Stimulated activated memory B cell treated with anti-CD40 and anti-IgM and Interleukin-4, amounts not matched to agents 10 μg/mL and 1 μg/mL and 100 μg/mL, for 72 hours (primary cell): ENCODE data around the gene SLC6A19.
A peak's percentile ranks its signal among the peaks of the same experiment; 100 is the strongest.

Experiments used
- ATAC-seq: fragments of 150-1000 bp; cut with Tn5 transposase; 2 replicates; pipeline ENCODE4 v1.10.0; 2021
- H3K27ac Mint-ChIP-seq: one replicate; pipeline ENCODE4 v1.8.0; 2022; ENCODE audit warnings: mild to moderate bottlenecking, mixed read lengths
- H3K27me3 Mint-ChIP-seq: one replicate; pipeline ENCODE4 v1.8.0; 2022; ENCODE audit warnings: mixed read lengths
- H3K36me3 Mint-ChIP-seq: one replicate; pipeline ENCODE4 v1.8.0; 2022; ENCODE audit warnings: mixed read lengths
- H3K4me1 Mint-ChIP-seq: one replicate; pipeline ENCODE4 v1.8.0; 2022; ENCODE audit warnings: mixed read lengths
- H3K4me3 Mint-ChIP-seq: one replicate; pipeline ENCODE4 v1.8.0; 2022; ENCODE audit warnings: mild to moderate bottlenecking, moderate library complexity, mixed read lengths
- H3K9me3 Mint-ChIP-seq: one replicate; pipeline ENCODE4 v1.8.0; 2022; ENCODE audit warnings: mixed read lengths

The SLC6A19 gene

DNA sequence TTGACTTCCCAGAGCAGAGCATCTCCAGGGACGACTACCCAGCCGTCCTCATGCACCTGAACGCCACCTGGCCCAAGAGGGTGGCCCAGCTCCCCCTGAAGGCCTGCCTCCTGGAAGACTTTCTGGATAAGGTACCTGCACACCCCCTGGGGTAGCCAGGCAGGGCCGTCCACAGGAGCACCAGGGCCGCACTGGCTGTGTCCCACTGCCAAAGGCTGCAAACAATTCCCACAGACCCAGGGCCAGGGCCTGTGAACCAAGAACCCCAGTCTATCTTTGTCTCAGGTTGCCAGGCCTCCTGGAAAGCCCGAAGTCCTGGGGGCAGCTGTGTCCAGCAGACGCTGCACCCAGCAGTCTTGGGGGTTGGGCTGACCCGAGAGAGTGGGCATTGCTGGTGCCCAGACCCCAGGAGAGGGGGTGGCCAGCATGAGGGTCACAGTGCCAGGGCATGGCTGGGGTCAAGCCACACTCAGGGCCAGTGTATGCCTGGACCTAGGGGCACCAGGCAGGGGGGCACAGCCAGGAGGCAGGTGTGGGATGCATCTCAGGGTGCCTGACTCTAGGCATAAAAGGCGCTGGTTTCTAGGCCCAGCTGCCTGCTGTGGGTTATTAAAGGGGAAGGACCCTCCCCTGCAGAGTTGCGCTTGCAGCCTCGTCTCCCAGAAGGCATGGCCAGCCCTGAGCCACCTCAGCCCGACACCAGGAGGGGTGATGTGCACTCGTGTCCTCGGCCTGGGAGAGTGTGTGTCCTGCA, 41.5 kb downstream of the SLC6A19 start:
- no peaks in the 10 kb centered on the region for H3K9me3 Mint-ChIP-seq
- ATAC-seq: no peak
- H3K4me1 Mint-ChIP-seq: no peaks in the 10 kb centered on the region
- H3K4me3 Mint-ChIP-seq: no peak overlapping the region
- H3K36me3 Mint-ChIP-seq: no peaks in the 10 kb centered on the region
- no peak overlapping the region for H3K27ac Mint-ChIP-seq
- peaks cover 52% of the 10 kb centered on the region for H3K27me3 Mint-ChIP-seq

DNA sequence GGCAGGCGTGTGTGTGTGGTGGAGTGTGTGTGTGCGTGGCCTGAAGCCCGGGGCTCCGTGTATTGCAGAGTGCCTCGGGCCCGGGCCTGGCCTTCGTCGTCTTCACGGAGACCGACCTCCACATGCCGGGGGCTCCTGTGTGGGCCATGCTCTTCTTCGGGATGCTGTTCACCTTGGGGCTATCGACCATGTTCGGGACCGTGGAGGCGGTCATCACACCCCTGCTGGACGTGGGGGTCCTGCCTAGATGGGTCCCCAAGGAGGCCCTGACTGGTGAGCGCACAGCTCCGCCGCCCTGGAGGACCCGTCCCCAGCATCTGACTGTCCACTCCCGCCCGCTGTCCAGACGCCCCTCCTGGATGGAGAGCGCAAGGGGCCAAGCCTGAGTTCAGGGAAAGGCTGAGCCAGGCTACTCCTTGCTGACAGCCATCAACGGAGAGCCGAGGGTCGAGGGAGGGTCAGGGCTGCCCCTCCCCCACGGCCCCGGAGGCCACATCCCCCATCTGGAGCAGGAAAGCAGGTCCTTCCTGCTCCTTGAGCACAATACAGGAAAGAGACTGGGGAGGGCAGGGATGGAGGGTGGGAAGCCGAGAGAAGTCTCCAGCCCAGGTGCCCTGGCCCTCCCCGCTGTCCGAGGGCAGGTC, 42.2 kb downstream of the SLC6A19 start:
- H3K36me3 Mint-ChIP-seq: no peaks in the 10 kb centered on the region
- no peak overlapping the region for H3K27ac Mint-ChIP-seq
- H3K27me3 Mint-ChIP-seq: peaks cover 59% of the 10 kb centered on the region
- H3K4me1 Mint-ChIP-seq: no peaks in the 10 kb centered on the region
- no peak overlapping the region for H3K4me3 Mint-ChIP-seq
- ATAC-seq: peak; percentile 3
- no peaks in the 10 kb centered on the region for H3K9me3 Mint-ChIP-seq

DNA sequence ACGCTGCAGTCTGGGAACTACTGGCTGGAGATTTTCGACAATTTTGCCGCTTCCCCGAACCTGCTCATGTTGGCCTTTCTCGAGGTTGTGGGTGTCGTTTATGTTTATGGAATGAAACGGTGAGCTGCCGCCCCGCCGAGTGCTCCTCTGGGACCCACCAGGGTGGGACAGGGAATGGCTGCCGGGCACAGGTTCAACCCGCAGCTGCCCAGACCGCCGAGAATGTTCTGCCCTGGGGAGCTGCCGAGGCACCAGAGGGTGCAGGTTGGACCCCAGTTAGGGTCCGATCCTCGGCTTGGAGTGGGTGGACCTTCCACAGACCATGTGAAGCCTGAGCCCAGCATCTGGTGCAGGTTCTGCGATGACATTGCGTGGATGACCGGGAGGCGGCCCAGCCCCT, 42.9 kb downstream of the SLC6A19 start:
- no peaks in the 10 kb centered on the region for H3K9me3 Mint-ChIP-seq
- no peak overlapping the region for H3K27ac Mint-ChIP-seq
- no peaks in the 10 kb centered on the region for H3K4me1 Mint-ChIP-seq
- no peak for ATAC-seq
- no peak overlapping the region for H3K4me3 Mint-ChIP-seq
- H3K36me3 Mint-ChIP-seq: no peaks in the 10 kb centered on the region
- H3K27me3 Mint-ChIP-seq: peaks cover 62% of the 10 kb centered on the region

DNA sequence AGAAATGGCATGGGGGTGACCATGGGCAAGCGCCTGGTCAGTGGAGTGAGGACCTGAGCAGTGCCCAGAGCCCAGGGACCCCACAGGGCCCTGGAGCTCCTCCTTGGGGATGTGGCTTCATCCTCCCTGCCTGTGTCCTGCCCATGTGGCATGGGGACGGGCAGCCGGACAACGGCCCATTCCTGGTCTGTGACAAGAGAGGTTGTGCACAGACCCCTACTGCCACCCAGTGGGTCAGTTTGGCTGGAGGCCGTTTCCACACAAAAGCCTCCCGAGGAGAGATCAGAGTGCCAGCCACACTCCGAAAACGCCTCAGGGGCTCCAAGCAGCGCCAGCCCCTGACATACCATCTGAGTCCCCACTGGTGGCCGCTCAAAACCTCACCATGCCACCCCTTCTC, 43.6 kb downstream of the SLC6A19 start:
- H3K4me1 Mint-ChIP-seq: no peaks in the 10 kb centered on the region
- H3K27ac Mint-ChIP-seq: no peak overlapping the region
- H3K27me3 Mint-ChIP-seq: peaks cover 62% of the 10 kb centered on the region
- H3K9me3 Mint-ChIP-seq: no peaks in the 10 kb centered on the region
- no peaks in the 10 kb centered on the region for H3K36me3 Mint-ChIP-seq
- no peak for ATAC-seq
- no peak overlapping the region for H3K4me3 Mint-ChIP-seq

DNA sequence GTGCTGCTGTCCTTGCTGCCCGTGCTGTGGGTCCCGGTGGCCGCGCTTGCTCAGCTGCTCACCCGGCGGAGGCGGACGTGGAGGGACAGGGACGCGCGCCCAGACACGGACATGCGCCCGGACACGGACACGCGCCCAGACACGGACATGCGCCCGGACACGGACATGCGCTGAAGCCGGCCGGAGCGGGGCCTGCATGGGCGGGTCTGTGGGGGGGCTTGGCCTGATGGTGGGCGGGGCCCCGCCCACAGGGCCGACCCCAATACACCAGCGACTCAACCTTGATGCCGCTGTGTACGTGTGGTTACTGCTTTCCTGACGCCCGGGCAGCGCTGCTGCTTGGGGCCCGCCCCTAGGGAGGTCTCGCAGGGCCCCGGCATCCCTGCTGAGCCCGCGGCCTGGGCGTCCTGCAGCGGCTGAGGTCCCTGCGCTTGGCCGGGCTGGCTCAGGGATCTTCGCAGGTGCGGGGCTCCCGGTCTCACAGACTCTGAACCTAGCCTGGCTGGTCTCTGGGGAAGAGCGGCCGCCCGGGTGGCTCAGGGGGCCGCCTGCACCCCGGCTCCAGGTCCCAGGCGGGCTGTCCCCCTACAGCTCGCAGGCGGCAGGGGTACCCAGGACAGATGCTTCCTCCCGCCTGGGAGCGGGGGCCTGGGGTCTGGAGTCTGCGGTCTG, 44.6 kb downstream of the SLC6A19 start:
- Mint-ChIP-seq H3K36me3 (no peaks in the 10 kb centered on the region), H3K9me3 (no peaks in the 10 kb centered on the region), H3K27me3 (peaks cover 61% of the 10 kb centered on the region), H3K27ac (no peak overlapping the region), H3K4me1 (no peaks in the 10 kb centered on the region), H3K4me3 (no peak overlapping the region)
- ATAC-seq: no peak

DNA sequence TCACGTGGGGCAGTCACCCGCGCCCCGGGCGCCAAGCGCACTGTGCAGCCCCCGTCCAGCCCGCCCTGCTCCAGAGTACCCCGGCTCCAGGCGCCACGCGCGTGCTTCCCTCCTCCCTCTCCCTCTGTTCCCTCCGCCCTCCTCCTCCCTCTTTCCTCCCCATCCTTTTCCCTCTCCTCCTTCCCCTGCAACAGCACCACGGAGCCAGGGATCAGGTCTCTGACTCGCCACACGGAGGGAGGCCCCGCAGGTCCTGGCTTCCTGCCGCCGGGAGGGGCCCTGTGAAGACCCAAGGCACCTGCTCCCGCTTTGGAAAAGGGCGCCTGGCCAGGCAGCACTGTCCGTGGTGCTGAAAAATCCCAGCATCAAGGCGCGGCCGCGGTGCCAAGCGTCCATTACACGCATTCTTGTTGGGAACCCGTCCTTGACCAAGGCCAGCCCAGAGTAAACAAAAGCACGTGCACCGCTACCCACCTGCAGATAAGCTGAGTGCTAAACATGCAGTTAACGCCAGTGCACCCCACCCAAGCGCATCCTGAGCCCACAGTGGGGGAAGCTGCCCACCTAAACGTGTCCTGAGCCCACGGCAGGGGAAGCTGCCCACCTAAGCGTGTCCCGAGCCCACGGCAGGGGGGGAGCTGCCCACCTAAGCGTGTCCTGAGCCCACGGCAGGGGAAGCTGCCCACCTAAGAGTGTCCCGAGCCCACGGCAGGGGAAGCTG, 45.5 kb downstream of the SLC6A19 start:
- H3K4me1 Mint-ChIP-seq: no peaks in the 10 kb centered on the region
- peaks cover 54% of the 10 kb centered on the region for H3K27me3 Mint-ChIP-seq
- no peak for ATAC-seq
- H3K27ac Mint-ChIP-seq: no peak overlapping the region
- no peaks in the 10 kb centered on the region for H3K36me3 Mint-ChIP-seq
- no peaks in the 10 kb centered on the region for H3K9me3 Mint-ChIP-seq
- H3K4me3 Mint-ChIP-seq: no peak overlapping the region

DNA sequence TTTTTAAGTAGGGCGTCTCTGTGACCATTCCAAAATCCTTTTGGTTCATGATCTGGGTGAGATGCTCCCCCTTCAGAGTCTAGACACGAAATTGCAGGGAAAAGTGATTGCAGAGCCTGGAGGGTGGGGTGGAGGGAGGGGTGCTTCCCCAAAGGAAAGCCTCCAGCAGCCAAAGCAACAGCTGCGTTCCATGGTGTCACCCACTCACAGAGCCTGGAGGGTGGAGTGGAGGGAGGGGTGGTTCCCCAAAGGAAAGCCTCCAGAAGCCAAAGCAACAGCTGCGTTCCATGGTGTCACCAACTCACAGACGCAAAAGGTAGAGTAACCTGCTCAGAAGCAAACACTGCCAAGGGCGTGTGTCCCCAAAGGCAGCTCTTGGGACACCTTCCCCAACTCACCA, 46.4 kb downstream of the SLC6A19 start:
- peaks cover 49% of the 10 kb centered on the region for H3K27me3 Mint-ChIP-seq
- H3K36me3 Mint-ChIP-seq: no peaks in the 10 kb centered on the region
- H3K4me3 Mint-ChIP-seq: no peak overlapping the region
- no peaks in the 10 kb centered on the region for H3K9me3 Mint-ChIP-seq
- H3K27ac Mint-ChIP-seq: no peak overlapping the region
- no peak for ATAC-seq
- H3K4me1 Mint-ChIP-seq: no peaks in the 10 kb centered on the region

DNA sequence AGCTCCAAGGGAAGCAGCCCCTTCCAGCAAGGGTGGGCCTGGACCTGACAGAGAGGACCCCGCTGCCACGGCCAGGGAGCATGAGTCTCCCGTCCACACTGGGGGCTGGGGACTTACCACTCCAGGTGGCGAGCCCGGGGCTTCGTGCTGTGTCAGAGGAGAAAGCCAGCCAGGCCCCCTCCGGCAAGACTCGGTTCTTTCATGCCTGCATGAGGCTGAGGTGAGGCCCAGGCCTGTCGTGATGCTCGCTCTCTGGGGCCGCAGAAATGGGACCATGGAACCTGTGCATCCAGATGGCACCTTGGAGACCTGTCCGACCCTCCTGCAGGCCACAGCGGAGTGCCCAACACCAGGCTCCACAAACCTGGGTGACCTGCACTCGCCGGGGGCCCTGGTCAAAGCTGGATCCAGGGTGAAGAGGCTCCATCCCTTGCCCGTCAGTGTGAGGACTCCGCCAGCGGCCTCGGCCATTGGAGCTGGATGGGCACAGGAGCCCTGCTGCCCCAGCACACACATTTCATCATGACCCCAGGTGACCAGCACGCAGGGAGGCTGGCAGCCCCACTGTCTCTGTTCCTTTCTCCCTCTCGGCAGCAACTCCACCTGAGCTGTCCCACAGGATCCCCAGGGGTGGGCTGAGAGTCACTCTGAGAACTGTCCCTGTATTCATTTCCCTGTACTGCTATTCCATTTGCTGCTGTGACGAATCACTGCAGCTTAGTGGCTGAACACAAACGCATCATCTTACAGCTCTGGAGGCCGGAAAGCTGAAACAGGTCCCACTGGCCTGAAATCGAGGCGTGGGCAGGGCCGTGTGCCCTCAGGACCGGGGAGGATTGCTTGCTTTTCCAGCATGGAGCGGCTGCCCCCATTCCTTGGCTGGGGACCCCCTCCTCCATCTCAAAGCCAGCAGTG, 48.2 kb downstream of the SLC6A19 start:
- no peak overlapping the region for H3K4me3 Mint-ChIP-seq
- H3K27me3 Mint-ChIP-seq: peaks cover 32% of the 10 kb centered on the region
- no peaks in the 10 kb centered on the region for H3K36me3 Mint-ChIP-seq
- ATAC-seq: no peak
- no peak overlapping the region for H3K27ac Mint-ChIP-seq
- no peaks in the 10 kb centered on the region for H3K9me3 Mint-ChIP-seq
- H3K4me1 Mint-ChIP-seq: peaks cover 2% of the 10 kb centered on the region

DNA sequence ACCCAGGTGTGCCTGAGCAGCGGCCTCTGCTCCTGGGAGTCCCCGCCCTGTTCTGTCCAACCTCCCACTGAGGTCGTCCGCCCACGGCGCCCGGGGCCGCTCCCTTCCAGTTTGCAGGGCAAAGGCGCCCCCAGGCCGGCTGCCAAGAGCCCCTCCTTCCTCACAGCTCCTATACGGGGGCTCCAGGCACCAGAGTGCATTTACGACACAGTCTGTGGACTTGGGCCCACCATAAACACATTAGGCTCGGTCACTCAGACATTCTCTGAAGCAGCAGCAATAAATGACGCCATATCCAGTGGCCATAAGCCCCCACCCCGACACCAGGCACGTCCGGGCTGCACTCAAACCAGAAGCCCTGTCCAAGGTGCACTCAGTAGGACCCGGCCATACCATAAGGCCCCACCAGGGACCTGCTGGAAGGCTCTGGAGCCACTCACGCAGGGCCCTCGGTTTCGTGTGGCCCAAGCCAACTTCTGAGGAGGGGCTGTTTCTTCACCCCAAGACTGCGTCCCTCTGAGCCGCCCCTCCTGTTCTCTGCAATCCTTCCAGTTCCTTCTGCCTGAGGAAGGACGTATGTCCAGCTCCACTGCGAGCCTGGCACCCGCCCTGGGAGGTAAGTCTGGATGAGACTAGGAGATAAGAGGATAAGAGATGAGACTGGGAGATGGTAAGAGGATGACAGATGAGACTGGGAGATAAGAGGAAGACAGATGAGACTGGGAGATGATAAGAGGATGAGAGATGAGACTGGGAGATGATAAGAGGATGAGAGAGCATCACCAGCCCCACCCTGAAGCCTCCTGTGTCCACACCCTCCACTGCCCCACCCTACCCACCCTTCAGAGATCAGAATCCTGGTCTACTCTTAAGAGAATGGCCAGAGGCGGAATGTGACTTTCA, 50.5 kb downstream of the SLC6A19 start:
- ATAC-seq: no peak
- no peaks in the 10 kb centered on the region for H3K36me3 Mint-ChIP-seq
- H3K4me3 Mint-ChIP-seq: no peak overlapping the region
- no peaks in the 10 kb centered on the region for H3K9me3 Mint-ChIP-seq
- no peak overlapping the region for H3K27ac Mint-ChIP-seq
- peaks cover 9% of the 10 kb centered on the region for H3K4me1 Mint-ChIP-seq
- H3K27me3 Mint-ChIP-seq: peaks cover 19% of the 10 kb centered on the region

DNA sequence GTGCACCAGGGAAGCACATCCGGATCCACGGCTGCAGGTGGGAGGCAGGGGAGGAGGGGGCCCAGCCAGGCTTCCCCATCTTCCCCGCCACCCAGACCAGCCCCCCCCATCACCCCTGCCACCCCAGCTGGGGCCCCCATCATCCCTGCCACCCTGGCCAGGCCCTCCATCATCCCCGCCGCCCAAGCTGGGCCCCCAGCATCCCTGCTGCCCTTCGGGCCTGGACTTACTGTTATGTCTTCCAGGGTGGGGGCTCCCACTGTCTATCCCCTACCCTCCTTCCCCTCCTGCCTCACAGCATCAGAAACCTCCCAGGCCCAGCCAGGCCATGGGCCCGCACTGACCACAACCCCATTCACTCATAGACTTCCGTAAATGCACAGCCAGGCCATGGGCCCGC, 51.3 kb downstream of the SLC6A19 start:
- Mint-ChIP-seq H3K27ac (no peak overlapping the region), H3K4me3 (no peak overlapping the region), H3K9me3 (no peaks in the 10 kb centered on the region), H3K36me3 (no peaks in the 10 kb centered on the region), H3K4me1 (peaks cover 9% of the 10 kb centered on the region), H3K27me3 (peaks cover 12% of the 10 kb centered on the region)
- no peak for ATAC-seq

DNA sequence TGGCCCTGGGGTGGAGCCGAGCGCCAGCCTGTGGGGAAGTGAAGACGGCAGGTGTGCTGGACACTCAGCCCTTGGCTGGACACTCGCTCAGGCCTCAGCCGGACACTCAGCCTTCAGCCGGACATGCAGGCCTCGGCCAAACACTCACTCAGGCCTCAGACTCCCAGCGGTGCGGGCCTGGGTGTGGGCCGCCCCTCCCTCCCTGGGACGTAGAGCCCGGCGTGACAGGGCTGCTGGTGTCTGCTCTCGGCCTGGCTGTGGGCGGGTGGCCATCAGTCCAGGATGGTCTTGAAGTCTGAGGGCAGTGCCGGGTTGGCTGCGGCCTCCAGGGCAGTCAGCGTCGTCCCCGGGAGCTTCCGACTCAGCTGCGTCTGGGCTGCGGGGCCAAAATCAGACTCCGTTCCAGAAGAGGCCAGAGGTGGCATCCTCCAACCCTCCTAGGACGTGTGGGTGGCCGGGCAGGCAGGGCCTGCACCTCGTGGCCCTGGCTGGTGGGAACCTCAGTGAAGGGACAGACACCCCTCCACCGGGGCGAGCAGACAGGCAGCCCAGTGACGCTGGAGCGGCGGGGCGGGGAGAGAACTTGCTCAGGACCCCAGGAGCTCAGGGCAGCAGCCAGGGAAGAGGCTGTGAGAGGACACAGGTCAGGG, 52.2 kb downstream of the SLC6A19 start:
- peaks cover 9% of the 10 kb centered on the region for H3K4me1 Mint-ChIP-seq
- peaks cover 6% of the 10 kb centered on the region for H3K27me3 Mint-ChIP-seq
- no peak overlapping the region for H3K27ac Mint-ChIP-seq
- H3K9me3 Mint-ChIP-seq: no peaks in the 10 kb centered on the region
- H3K36me3 Mint-ChIP-seq: no peaks in the 10 kb centered on the region
- ATAC-seq: no peak
- no peak overlapping the region for H3K4me3 Mint-ChIP-seq

DNA sequence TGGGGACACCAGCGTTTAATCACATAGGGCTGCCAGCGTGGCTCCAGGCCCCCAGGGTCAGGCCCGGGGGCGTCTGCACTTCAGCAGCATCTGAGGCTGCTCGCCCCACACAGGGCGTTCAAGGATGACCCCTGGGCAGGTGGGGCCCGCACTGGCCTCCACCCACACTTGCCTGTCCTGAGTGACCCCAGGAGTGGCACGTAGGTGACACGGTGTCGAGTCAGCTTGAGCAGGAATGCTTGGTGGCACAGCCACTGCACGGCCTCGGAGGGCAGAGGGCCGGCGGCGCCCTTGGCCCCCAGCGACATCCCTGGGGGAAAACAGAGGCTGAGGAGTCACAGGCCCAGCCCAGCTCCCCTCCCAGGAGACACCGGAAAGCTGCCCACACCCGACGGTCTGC, 52.8 kb downstream of the SLC6A19 start:
- Mint-ChIP-seq H3K27ac (no peak overlapping the region), H3K4me3 (no peak overlapping the region), H3K36me3 (no peaks in the 10 kb centered on the region), H3K27me3 (peaks cover 9% of the 10 kb centered on the region), H3K9me3 (no peaks in the 10 kb centered on the region), H3K4me1 (peaks cover 9% of the 10 kb centered on the region)
- no peak for ATAC-seq

DNA sequence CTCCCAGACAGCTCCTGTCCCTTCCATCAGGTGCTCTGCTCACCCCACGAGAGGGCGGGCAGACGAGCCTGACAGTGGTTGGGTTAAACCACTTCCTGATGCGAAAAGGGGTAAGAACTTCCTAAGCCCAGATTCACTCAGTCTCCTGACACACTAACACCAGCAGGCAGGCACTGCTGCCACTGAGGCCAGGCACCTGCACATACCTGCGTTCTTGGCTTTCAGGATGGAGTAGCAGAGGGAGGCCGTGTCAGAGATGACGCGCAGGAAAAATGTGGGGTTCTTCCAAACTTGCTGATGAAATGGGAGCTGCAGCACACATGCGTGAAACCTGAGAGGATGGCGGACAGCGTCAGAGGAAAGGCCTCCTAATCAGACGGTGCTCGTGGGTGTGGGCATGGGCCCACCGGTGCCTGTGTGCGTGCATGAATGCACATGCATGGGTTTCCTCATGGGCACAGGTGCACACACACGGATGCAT, 53.7 kb downstream of the SLC6A19 start:
- H3K36me3 Mint-ChIP-seq: no peaks in the 10 kb centered on the region
- no peak overlapping the region for H3K4me3 Mint-ChIP-seq
- H3K27me3 Mint-ChIP-seq: peaks cover 9% of the 10 kb centered on the region
- no peak for ATAC-seq
- no peak overlapping the region for H3K27ac Mint-ChIP-seq
- peaks cover 9% of the 10 kb centered on the region for H3K4me1 Mint-ChIP-seq
- H3K9me3 Mint-ChIP-seq: no peaks in the 10 kb centered on the region
